PC-3 (cell line): ENCODE measurements around the gene MLLT10. TPM values are rescaled to one million over a fixed set of nuclear protein-coding genes. Genes with fewer than 3 reads are reported as not detected.

Experiments used
- ATAC-seq: fragments of 200-7000 bp; cut with Tn5 transposase; 2 replicates; pipeline ENCODE4 v1.9.1; 2020; ENCODE audit warnings: mild to moderate bottlenecking, moderate library complexity
- BruUV-seq: library from RNA; stranded (reverse); fragments of 400-500 nt; replicated peaks from 2 replicates; lab custom pipeline; 2021; lab: Mats Ljungman, UMichigan
- CTCF ChIA-PET: fragments of 300-600 bp; sonication (Branson Sonifier 250); formaldehyde crosslinking; loops from one replicate; lab custom pipeline; 2022; ENCODE audit warnings: antibody characterized with exemption; lab: Charles Lee
- POLR2A ChIA-PET: fragments of 300-600 bp; sonication (Branson Sonifier 250); formaldehyde crosslinking; loops from one replicate; lab custom pipeline; 2022; ENCODE audit warnings: antibody characterized with exemption; ENCODE audit not compliant: unreplicated experiment; lab: Charles Lee
- DNase-seq: peaks from one replicate; pipeline ENCODE4 v3.0.0-alpha.2; 2015
- H2AFZ ChIP-seq: fragments of 300-600 bp; sonication (generic); 2 replicates; pipeline ENCODE4 v1.6.0; 2016; ENCODE audit warnings: antibody characterized with exemption, low read length
- H3F3A ChIP-seq: fragments of 300-600 bp; sonication (generic); one replicate; pipeline ENCODE4 v1.6.0; 2017; ENCODE audit warnings: antibody characterized with exemption, low read length, control low read depth, mild to moderate bottlenecking; ENCODE audit not compliant: unreplicated experiment
- H3K27ac ChIP-seq: fragments of 300-600 bp; sonication (generic); 2 replicates; pipeline ENCODE4 v1.5.1; 2016; ENCODE audit warnings: mild to moderate bottlenecking, low read length
- H3K27me3 ChIP-seq: fragments of 300-600 bp; sonication (generic); 2 replicates; pipeline ENCODE4 v1.6.1; 2016; ENCODE audit warnings: low read length, mixed read lengths
- H3K36me3 ChIP-seq: fragments of 300-600 bp; sonication (generic); 2 replicates; pipeline ENCODE4 v1.6.1; 2016; ENCODE audit warnings: low read depth, mixed run types, low read length, mixed read lengths
- H3K4me1 ChIP-seq: fragments of 300-600 bp; sonication (generic); 2 replicates; pipeline ENCODE4 v1.5.1; 2016; ENCODE audit warnings: low read length; ENCODE audit not compliant: insufficient read depth
- H3K4me2 ChIP-seq: fragments of 300-600 bp; sonication (generic); 2 replicates; pipeline ENCODE4 v1.6.0; 2016; ENCODE audit warnings: low read length
- H3K4me3 ChIP-seq: fragments of 300-600 bp; sonication (generic); 2 replicates; pipeline ENCODE4 v1.5.1; 2016; ENCODE audit warnings: mild to moderate bottlenecking, low read length, mixed read lengths
- H3K79me2 ChIP-seq: fragments of 300-600 bp; sonication (generic); 2 replicates; pipeline ENCODE4 v1.6.1; 2017; ENCODE audit warnings: low read length, mixed read lengths
- H3K9ac ChIP-seq: fragments of 300-600 bp; sonication (generic); 2 replicates; pipeline ENCODE4 v1.6.0; 2016; ENCODE audit warnings: mild to moderate bottlenecking, low read length
- H3K9me2 ChIP-seq: fragments of 300-600 bp; sonication (generic); replicated peaks from 2 replicates; pipeline ENCODE4 v1.6.1; 2016; ENCODE audit warnings: mixed run types, low read length, mixed read lengths
- H3K9me3 ChIP-seq: fragments of 300-600 bp; sonication (generic); 2 replicates; pipeline ENCODE4 v1.6.1; 2016; ENCODE audit warnings: low read length, mixed read lengths
- H4K20me1 ChIP-seq: fragments of 300-600 bp; sonication (generic); 2 replicates; pipeline ENCODE4 v1.6.1; 2016; ENCODE audit warnings: low read length, mixed read lengths
- EZH2 ChIP-seq: fragments of 300-600 bp; sonication (generic); IDR thresholded peaks from one replicate; pipeline ENCODE4 v1.6.1; 2017; ENCODE audit warnings: antibody characterized with exemption, mild to moderate bottlenecking, low read length; ENCODE audit not compliant: unreplicated experiment
- EZH2phosphoT487 ChIP-seq: fragments of 300-600 bp; sonication (generic); IDR thresholded peaks from 2 replicates; pipeline ENCODE4 v1.6.1; 2018; ENCODE audit warnings: mild to moderate bottlenecking, antibody characterized with exemption, low read length, borderline replicate concordance
- intact Hi-C: fragments of 100-400 bp; cut with micrococcal nuclease; formaldehyde crosslinking; loops from 2 replicates; pipeline ENCODE4 v1.9.0; 2023
- total RNA-seq: library from RNA; depleted of rRNA; stranded (reverse); fragments of >200 nt; gene quantifications from 2 replicates; pipeline ENCODE4 v1.2.3, GENCODE V29; 2014
- TF ChIP-seq, protein P1 (sequence below): fragments of 300-600 bp; sonication (generic); conservative IDR thresholded peaks from 2 replicates; pipeline ENCODE4 v1.5.1; 2017; ENCODE audit warnings: antibody characterized with exemption, low read depth, mild to moderate bottlenecking, low read length

MLLT10 gene
- total RNA-seq, 1 experiment from 2014 or later, result 32.5 TPM

DNA sequence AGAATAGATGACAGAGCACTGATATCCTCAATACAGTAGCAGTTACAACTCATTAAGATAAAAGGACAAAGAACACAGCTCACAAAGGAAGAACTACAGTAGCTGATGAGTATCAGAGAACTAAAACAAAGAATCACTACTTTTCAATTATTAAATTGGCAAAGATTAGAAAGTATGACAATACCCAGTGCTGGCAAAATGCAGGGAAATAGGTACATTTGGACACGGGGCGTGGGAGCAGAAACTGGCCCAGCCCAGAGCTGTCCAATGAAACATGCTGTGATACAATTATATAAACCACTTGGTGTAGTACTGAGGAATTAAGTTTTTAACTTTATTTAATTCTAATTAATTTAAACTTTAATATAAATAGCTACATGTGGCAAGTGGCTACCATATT lies 226.3 kb downstream of the MLLT10 start:
- Histone ChIP-seq H3K9me3 (no peaks in the 10 kb centered on the region), H4K20me1 (no peaks in the 10 kb centered on the region), H3K27ac (no peak overlapping the region), H3K4me1 (no peaks in the 10 kb centered on the region), H3K79me2 (no peaks in the 10 kb centered on the region), H3K9ac (no peak overlapping the region), H3K9me2 (no peaks in the 10 kb centered on the region), H3K4me2 (no peak overlapping the region), H3K27me3 (no peaks in the 10 kb centered on the region), H2AFZ (no peak overlapping the region), H3K36me3 (no peaks in the 10 kb centered on the region), H3K4me3 (no peak overlapping the region), H3F3A (no peaks in the 10 kb centered on the region)
- intact Hi-C loops, result no loop called here
- DNase-seq, result no peak
- no peak for ATAC-seq
- ChIA-PET CTCF (no interaction called here), POLR2A (no interaction called here)
- BruUV-seq, result no TSS peak
- TF ChIP-seq EZH2phosphoT487 (no peak), EZH2 (no peak)
- TF ChIP-seq, protein P1, sequence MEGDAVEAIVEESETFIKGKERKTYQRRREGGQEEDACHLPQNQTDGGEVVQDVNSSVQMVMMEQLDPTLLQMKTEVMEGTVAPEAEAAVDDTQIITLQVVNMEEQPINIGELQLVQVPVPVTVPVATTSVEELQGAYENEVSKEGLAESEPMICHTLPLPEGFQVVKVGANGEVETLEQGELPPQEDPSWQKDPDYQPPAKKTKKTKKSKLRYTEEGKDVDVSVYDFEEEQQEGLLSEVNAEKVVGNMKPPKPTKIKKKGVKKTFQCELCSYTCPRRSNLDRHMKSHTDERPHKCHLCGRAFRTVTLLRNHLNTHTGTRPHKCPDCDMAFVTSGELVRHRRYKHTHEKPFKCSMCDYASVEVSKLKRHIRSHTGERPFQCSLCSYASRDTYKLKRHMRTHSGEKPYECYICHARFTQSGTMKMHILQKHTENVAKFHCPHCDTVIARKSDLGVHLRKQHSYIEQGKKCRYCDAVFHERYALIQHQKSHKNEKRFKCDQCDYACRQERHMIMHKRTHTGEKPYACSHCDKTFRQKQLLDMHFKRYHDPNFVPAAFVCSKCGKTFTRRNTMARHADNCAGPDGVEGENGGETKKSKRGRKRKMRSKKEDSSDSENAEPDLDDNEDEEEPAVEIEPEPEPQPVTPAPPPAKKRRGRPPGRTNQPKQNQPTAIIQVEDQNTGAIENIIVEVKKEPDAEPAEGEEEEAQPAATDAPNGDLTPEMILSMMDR, result no peak

DNA sequence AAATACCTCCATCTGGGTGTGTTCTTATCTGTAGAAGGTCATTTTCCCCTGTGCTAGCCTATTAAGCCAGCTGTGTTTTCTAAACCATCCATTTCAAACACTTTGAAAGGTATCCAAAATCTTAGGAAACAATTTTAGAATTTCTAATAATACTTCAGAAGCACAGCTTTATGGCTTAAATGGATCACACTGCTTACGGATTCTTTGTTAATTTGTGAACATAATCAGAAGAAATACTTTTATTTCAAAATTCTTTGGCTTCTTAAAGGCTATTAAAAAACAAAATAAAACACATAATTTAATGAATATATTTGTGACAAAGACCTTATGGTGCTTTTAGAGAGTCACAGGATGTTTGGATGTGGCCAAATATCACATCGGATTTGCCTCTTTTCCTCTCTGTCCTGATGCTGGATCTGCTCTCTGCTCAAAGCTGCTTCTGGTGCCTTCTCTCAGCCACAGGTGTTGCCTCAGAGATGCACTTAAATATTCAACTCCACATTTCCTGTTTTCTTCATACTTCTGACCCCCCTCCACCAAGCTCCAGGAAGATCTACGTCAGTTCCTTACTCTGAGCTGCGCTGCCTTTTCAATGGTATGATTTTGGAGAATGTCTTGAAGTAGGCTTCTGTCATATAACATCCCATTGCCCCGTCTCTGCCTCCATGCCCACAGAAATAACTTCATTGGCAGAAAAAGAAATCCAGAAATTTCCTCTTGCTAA lies 230.6 kb downstream of the MLLT10 start:
- no TSS peak for BruUV-seq
- POLR2A ChIA-PET, result no interaction called here
- H2AFZ ChIP-seq, result no peak overlapping the region
- CTCF ChIA-PET, result no interaction called here
- no peak for ATAC-seq
- no peak overlapping the region for H3K9ac ChIP-seq
- no peaks in the 10 kb centered on the region for H4K20me1 ChIP-seq
- H3F3A ChIP-seq, result no peaks in the 10 kb centered on the region
- DNase-seq, result no peak
- intact Hi-C loops, result no loop called here
- H3K27me3 ChIP-seq, result no peaks in the 10 kb centered on the region
- H3K4me2 ChIP-seq, result no peak overlapping the region
- no peaks in the 10 kb centered on the region for H3K79me2 ChIP-seq
- H3K36me3 ChIP-seq, result no peaks in the 10 kb centered on the region
- TF ChIP-seq EZH2, result no peak
- TF ChIP-seq, protein P1, result no peak
- TF ChIP-seq EZH2phosphoT487, result no peak
- H3K9me3 ChIP-seq, result no peaks in the 10 kb centered on the region
- H3K27ac ChIP-seq, result no peak overlapping the region
- no peaks in the 10 kb centered on the region for H3K4me1 ChIP-seq
- no peaks in the 10 kb centered on the region for H3K9me2 ChIP-seq
- H3K4me3 ChIP-seq, result no peak overlapping the region

DNA sequence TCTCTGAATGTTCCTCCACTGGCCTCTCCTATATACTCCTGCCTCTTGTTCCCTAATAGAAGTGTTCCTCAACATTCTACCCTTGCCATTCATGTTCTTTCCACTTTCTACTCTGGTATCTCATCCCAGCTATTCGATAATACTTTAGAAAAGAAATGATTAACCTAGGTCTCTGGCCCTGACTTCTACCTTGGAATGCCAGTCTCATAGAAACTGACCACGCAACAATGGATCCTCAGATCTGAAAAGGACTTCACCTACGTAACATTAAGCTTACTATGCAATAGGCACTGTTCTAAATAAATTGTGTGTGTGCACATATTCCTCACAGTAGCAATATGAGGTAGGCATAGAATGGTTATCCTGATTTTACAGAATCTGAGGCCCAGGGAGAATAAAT lies 235.0 kb downstream of the MLLT10 start:
- H3K79me2 ChIP-seq, result no peaks in the 10 kb centered on the region
- ATAC-seq (no peak), DNase-seq (no peak)
- BruUV-seq, result no TSS peak
- no peak overlapping the region for H2AFZ ChIP-seq
- H3K27ac ChIP-seq, result no peak overlapping the region
- no peaks in the 10 kb centered on the region for H3K27me3 ChIP-seq
- intact Hi-C loops, result no loop called here
- no peak overlapping the region for H3K4me2 ChIP-seq
- H3K9me3 ChIP-seq, result no peaks in the 10 kb centered on the region
- no peaks in the 10 kb centered on the region for H3K4me1 ChIP-seq
- ChIA-PET POLR2A (no interaction called here), CTCF (no interaction called here)
- TF ChIP-seq EZH2phosphoT487 (no peak), EZH2 (no peak)
- TF ChIP-seq, protein P1, result no peak
- H3K36me3 ChIP-seq, result no peaks in the 10 kb centered on the region
- H3K4me3 ChIP-seq, result no peak overlapping the region
- H4K20me1 ChIP-seq, result no peaks in the 10 kb centered on the region
- H3K9ac ChIP-seq, result no peak overlapping the region
- no peaks in the 10 kb centered on the region for H3F3A ChIP-seq
- no peaks in the 10 kb centered on the region for H3K9me2 ChIP-seq
